Astrocyte (in vitro differentiated cells and primary cell): Measurements from ENCODE around the gene HIPK2.

ENCODE experiments used
- EZH2 ChIP-seq: IDR thresholded peaks from 2 replicates; pipeline ENCODE4 v1.6.1; 2012; ENCODE audit warnings: mild to moderate bottlenecking, low read length, inconsistent platforms; ENCODE audit not compliant: insufficient read depth
- TF ChIP-seq, protein P1 (sequence below): IDR thresholded peaks from 2 replicates; pipeline ENCODE4 v1.5.1; 2011; ENCODE audit warnings: low read depth, mild to moderate bottlenecking, inconsistent platforms, low read length, moderate library complexity; ENCODE audit not compliant: insufficient read depth

- TF ChIP-seq, protein P1, sequence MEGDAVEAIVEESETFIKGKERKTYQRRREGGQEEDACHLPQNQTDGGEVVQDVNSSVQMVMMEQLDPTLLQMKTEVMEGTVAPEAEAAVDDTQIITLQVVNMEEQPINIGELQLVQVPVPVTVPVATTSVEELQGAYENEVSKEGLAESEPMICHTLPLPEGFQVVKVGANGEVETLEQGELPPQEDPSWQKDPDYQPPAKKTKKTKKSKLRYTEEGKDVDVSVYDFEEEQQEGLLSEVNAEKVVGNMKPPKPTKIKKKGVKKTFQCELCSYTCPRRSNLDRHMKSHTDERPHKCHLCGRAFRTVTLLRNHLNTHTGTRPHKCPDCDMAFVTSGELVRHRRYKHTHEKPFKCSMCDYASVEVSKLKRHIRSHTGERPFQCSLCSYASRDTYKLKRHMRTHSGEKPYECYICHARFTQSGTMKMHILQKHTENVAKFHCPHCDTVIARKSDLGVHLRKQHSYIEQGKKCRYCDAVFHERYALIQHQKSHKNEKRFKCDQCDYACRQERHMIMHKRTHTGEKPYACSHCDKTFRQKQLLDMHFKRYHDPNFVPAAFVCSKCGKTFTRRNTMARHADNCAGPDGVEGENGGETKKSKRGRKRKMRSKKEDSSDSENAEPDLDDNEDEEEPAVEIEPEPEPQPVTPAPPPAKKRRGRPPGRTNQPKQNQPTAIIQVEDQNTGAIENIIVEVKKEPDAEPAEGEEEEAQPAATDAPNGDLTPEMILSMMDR, result no peak
- no peak for TF ChIP-seq EZH2
Observed at GRCh38 chr7:139821349-139822105, 43.7 kb upstream of the HIPK2 start.
